LoVo (cell line): ENCODE measurements around the gene NDUFS6.
A peak's percentile ranks its signal among the peaks of the same experiment; 100 is the strongest.
"Not testable (repeated sequence)": the region's sequence is repeated elsewhere in the genome, so short reads cannot be mapped to it uniquely, and the experiment has no call there.

ENCODE experiments used
- DNase-seq: peaks from one replicate; pipeline ENCODE4 v3.0.0-alpha.2; 2016; ENCODE audit warnings: low spot score

Gene NDUFS6

GRCh38 chr5:1783216-1783554 lies 18.0 kb upstream of the NDUFS6 start:
- DNase-seq = peak; percentile 43

- DNase-seq = no peak
Measured at GRCh38 chr5:1784197-1785050, 16.8 kb upstream of the NDUFS6 start.

- no peak for DNase-seq
Measured at GRCh38 chr5:1785062-1785461, 16.1 kb upstream of the NDUFS6 start.

GRCh38 chr5:1785984-1786383 lies 15.2 kb upstream of the NDUFS6 start:
- no peak for DNase-seq

- DNase-seq = no peak
Measured at GRCh38 chr5:1786621-1787471, 14.4 kb upstream of the NDUFS6 start.

GRCh38 chr5:1787472-1788047 lies 13.6 kb upstream of the NDUFS6 start:
- DNase-seq = no peak

GRCh38 chr5:1788200-1788599 lies 13.0 kb upstream of the NDUFS6 start:
- no peak for DNase-seq

- no peak for DNase-seq
Measured at GRCh38 chr5:1788828-1789227, 12.4 kb upstream of the NDUFS6 start.

- DNase-seq = not testable (repeated sequence)
Measured at GRCh38 chr5:1789438-1789833, 11.8 kb upstream of the NDUFS6 start.

GRCh38 chr5:1789834-1790471 lies 11.3 kb upstream of the NDUFS6 start:
- DNase-seq = no peak

- no peak for DNase-seq
Measured at GRCh38 chr5:1791176-1791575, 10.0 kb upstream of the NDUFS6 start.

GRCh38 chr5:1792842-1793266 lies 8.4 kb upstream of the NDUFS6 start:
- peak; percentile 31 for DNase-seq

- no peak for DNase-seq
Measured at GRCh38 chr5:1793301-1793740, 7.9 kb upstream of the NDUFS6 start.

GRCh38 chr5:1793966-1794900 lies 7.0 kb upstream of the NDUFS6 start:
- peak; percentile 32 for DNase-seq

GRCh38 chr5:1794901-1795290 lies 6.3 kb upstream of the NDUFS6 start:
- no peak for DNase-seq

GRCh38 chr5:1795506-1795905 lies 5.7 kb upstream of the NDUFS6 start:
- DNase-seq = no peak

- no peak for DNase-seq
Measured at GRCh38 chr5:1795931-1796330, 5.3 kb upstream of the NDUFS6 start.

GRCh38 chr5:1796371-1797102 lies 4.7 kb upstream of the NDUFS6 start:
- no peak for DNase-seq

- DNase-seq = no peak
Measured at GRCh38 chr5:1797103-1797800, 4.0 kb upstream of the NDUFS6 start.

GRCh38 chr5:1797855-1798254 lies 3.4 kb upstream of the NDUFS6 start:
- DNase-seq = no peak
